SK-N-SH (cell line): ENCODE results near the gene UROD.

Experiments used
- CTCF ChIP-seq: fragments of 200-600 bp; sonication (generic); IDR thresholded peaks from 2 replicates; pipeline ENCODE4 v1.6.1; 2017; ENCODE audit warnings: antibody characterized with exemption, mild to moderate bottlenecking, moderate library complexity
- EP300 ChIP-seq, 2 experiments: IDR thresholded peaks; 2 replicates each; pipeline versions ENCODE4 v1.4.0 to v1.6.1; 2012; ENCODE audit warnings: borderline replicate concordance in 1 of 2, low read depth in 1 of 2, low read length in 1 of 2
- EZH2phosphoT487 ChIP-seq: fragments of 200-600 bp; sonication (generic); IDR thresholded peaks from 2 replicates; pipeline ENCODE4 v1.6.1; 2017; ENCODE audit warnings: low read depth, mixed run types, mild to moderate bottlenecking, antibody characterized with exemption, moderate library complexity, borderline replicate concordance
- GABPA ChIP-seq: IDR thresholded peaks from 2 replicates; pipeline ENCODE4 v1.4.0; 2012; ENCODE audit warnings: low read depth, mild to moderate bottlenecking
- JUND ChIP-seq: IDR thresholded peaks from 2 replicates; pipeline ENCODE4 v1.4.0; 2012
- MAX ChIP-seq: IDR thresholded peaks from 2 replicates; pipeline ENCODE4 v1.4.0; 2012; ENCODE audit warnings: low read depth
- TEAD4 ChIP-seq: IDR thresholded peaks from 2 replicates; pipeline ENCODE4 v1.4.0; 2012; ENCODE audit warnings: mild to moderate bottlenecking, borderline replicate concordance; ENCODE audit not compliant: insufficient read depth
- YY1 ChIP-seq: IDR thresholded peaks from 2 replicates; pipeline ENCODE4 v1.4.0; 2012; ENCODE audit warnings: low read depth, mild to moderate bottlenecking

- TF ChIP-seq CTCF: no peak
- no peak for TF ChIP-seq EP300 (IDR thresholded peaks at IDR 0.05; ENCODE audit: borderline replicate concordance in 1 of 2, low read depth in 1 of 2, low read length in 1 of 2)
- no peak for TF ChIP-seq YY1
- no peak for TF ChIP-seq EZH2phosphoT487
- TF ChIP-seq MAX: no peak
- no peak for TF ChIP-seq TEAD4
- TF ChIP-seq GABPA: no peak
- TF ChIP-seq JUND: no peak
Observed at GRCh38 chr1:45026446-45026845, 14.4 kb downstream of the UROD start.
